Stromal cell of bone marrow (primary cell): ENCODE measurements around the gene SLC25A34.

Source experiments
- DNase-seq: peaks from one replicate; pipeline ENCODE4 v3.0.0-alpha.2; 2012; ENCODE audit warnings: low read depth

The SLC25A34 gene

DNA sequence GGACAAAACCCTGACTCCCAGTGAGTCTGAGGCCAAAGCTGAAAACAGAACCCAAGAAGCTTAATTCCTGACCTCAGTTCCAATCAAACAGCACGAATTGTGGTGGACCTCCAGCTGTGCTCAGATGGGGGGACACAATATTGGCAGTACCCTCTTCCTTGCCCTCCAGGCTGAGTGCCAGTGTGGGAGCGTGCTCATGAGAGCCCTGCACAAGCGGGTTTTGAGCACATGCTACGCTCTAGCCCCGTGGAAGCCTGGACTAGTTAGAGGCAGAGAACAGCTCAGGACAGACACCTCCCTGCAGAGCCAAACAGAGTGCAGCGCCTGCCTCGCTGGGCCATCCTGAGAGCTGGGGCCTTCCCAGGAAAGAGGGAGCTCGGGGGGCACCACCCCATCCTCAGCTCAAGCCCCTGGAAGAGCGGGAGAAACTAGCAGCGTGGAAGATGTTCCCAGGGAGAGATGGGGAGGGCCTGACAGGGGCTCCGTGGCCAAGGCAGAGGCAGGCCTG lies 2.8 kb upstream of the SLC25A34 start:
- no peak for DNase-seq

DNA sequence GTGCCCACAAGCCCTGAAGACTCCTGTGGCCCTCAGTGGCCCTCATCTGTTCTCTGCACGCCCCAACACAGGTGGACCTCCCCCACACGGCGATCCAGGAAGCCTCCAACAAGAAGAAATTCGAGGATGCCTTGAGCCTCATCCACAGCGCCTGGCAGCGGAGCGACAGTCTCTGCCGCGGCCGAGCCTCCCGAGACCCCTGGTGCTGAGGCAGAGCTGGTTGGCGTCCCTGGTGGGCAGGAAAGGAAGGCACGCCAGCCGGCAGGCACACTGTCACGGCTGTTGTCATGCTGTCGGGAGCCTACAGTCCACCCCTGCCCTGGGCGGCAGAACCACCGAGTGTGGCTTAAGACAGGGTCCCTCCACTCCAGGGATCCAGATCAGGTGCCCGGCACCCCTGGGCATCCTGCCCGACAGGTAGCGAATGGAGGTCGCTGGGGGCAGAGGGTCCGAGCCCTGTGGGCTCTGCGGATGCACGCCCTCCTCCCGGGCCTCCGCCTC lies 2.3 kb upstream of the SLC25A34 start:
- DNase-seq, result no peak

DNA sequence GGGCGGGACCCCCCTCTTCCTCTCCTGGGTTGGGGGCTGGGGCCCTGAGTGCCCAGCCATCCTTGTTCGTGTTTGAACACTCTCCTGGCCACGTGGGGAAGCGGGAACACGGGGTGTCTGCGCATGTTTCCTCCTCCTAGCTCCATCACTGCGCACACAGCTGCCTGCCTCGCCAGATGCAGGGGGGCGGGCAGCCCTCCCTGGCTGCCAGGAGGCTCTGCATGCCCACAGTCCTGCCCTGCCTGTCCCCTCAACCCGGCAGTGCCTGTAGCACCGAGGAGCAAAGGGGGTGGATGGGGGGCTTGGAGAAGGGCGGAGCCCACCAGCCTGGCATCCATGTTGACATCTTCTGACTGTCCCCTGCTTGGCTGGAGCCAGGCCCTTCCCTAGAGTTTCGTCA lies 1.8 kb upstream of the SLC25A34 start:
- DNase-seq, result no peak

DNA sequence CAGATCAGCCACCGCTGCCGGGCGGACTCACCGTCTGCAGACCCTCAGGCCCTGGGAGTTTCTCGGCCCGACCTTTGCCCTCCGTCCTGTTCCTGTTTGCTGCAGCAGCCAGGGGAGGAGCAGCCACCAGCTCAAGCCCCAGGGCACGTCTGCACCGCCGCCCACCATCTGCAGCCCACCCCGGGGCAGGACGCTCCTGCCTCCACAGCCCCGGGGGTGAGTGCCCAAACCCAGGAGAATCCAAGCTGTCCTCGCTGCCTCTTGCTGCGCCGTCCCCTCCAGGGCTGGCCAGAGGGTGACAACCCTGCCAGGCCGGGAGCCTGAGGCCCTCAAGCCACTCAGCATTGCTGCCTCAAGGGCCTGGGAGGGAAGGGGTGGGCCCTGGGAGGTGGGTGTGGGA lies 1.2 kb upstream of the SLC25A34 start:
- DNase-seq, result no peak

GRCh38 chr1:15735304-15736037 lies 587 bp upstream of the SLC25A34 start:
- no peak for DNase-seq

GRCh38 chr1:15736892-15737261 lies 819 bp downstream of the SLC25A34 start:
- no peak for DNase-seq

- DNase-seq, result no peak
Observed at GRCh38 chr1:15737324-15738319, 1.6 kb downstream of the SLC25A34 start.

GRCh38 chr1:15738416-15739113 lies 2.5 kb downstream of the SLC25A34 start:
- no peak for DNase-seq

DNA sequence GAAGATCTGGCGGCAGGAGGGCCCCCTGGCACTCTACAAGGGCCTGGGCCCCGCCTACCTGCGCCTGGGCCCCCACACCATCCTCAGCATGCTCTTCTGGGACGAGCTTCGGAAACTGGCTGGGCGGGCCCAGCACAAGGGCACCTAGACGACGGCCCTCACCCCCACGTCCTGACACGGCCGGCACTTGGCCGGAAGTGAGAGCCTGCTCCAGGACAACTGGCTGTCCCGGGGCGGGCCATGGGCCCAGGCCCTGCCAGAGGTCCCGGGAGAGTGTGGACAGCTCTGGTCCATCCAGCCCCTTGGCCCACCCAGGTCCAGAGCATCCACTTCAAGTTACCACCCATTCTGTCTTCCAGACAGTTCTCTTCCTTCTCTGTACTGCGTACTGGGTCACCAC lies 3.2 kb downstream of the SLC25A34 start:
- no peak for DNase-seq

GRCh38 chr1:15739745-15740144 lies 3.7 kb downstream of the SLC25A34 start:
- DNase-seq, result no peak

DNA sequence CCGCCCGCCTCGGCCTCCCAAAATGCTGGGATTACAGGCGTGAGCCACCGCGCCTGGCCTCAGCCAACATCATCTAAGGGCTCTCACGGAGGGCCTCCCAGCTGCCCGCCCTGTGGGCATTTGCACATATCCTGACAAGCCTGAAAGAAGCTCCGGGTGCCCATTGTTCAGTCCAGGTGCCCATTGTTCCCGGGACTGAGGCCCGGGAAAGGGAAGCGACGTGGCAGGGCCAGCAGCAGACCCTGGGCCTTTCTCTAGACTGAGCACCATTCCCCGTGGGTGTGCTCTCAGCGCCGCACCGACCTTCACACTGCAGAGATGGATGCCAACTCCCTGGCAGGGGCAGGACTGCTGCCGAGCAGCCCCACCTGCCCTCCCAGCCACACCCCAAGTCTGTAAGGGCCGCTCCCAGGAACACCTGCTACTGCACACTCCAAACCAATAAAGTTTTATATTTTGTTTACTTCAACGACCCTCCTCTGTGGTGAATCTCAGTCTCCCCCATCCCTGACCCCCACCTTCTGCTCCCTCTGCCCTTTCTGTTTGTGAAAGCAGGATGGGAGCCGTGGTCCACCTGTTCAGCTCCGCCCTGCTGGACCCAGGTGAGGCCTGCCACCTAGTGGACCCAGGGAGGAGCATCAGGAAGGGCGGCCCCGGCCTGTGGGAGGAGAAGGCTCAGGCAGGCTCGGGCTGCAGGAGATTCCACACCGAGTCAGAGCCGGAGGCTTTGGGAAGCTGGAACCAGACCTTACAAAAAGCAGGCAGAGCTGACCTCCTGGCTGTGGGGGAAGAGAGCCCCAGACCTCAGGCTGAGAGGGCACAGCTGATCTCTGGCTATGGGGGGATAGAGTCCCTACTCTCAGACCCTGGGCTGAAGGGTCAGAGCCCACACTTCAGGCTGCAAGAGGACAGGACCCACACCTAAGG lies 5.1 kb downstream of the SLC25A34 start:
- DNase-seq, result peak; percentile 25

DNA sequence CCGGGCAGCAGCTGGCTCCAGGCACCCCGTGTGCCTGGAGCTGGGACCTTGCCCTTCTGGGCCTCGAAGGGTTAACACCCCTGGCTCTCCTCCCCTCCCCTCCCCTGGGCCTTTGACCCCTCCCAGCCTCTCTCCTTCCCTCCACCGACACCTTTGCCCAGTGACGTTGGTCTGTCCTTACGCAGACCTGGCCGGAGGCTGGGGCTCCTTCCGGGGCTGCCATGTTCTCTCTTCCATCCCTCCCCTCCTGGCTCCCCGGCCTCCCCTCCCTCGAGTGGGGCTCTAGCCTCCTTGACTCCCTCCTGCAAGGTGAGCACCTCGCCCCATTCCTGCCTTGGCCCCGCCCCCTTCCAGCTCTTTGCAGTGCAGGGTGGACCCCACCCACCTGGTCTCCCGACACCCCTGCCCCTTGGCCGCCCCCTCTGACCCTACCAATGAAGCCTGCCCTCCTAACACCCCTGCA lies 6.3 kb downstream of the SLC25A34 start, which contains the start of gene TMEM82:
TSS of gene TMEM82 (plus strand) at position 161 of the 463 bp plus-strand sequence. CDS start at position 222, 61 bp downstream.
- no peak for DNase-seq

DNA sequence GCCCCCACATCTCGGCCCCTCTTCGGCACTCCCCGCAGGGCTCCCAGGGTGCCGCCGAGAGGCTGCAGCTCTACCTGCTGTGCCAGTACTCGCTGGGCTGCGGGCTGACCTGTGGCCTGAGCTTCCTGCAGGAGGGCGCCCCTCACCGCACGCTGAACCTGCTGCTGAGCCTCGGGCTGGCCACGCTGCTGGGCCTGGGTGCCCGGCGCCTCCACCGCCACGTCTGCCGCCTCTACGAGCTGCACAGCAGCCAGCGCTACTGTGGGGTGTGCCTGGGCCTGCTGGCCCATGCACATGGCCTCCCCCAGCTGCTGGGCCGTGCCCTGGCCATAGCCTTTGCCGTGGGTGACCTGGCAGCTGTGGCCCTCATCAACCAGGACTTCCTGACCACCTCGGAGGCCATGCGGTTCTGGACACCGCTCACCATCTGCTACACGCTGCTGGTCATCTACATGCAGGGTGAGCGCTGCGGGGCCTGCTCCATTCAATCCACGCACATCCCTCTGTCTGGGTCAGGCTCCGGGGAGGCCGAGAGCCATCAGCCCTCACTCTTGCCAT lies 8.1 kb downstream of the SLC25A34 start:
- DNase-seq, result no peak

DNA sequence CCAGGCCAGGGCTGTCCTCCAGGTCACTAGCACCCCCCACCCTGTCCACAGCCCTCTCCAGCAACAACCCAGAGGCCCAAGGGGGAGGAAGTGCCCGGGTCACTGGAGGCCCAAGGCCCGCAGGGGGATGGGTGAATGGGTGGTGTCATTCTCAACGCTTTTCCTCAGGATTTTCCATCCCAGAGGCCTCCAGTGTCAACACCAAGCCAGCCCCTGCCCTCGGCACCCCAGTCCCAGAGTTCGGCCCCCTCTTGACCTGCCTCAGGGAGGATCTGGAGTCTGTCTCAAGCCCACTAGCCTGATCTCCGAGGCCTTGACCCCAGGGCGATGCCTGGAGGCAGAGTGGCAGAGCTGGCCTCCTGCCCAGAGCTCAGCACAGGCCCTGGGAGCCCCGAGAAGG lies 11.3 kb downstream of the SLC25A34 start:
- no peak for DNase-seq

DNA sequence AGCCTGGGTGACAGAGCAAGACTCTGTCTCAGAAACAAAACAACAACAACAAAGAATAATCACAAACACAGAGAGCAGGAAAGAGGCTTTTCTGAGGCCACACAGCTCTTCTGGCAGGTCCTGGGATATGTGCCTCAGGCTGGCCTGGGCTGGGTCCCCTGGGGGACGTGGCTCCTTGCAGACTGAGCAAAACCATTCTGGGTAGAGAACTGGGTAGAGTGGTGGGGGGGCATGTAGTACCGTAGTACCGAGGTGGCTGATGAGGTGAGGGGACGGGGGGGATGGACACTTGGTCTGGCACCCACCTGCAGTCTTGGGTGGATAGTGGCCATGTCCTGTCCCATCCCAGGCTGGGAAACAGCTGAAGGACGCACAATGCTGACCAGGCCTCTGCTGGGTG lies 12.2 kb downstream of the SLC25A34 start:
- no peak for DNase-seq

GRCh38 chr1:15748690-15749398 lies 12.8 kb downstream of the SLC25A34 start:
- no peak for DNase-seq

DNA sequence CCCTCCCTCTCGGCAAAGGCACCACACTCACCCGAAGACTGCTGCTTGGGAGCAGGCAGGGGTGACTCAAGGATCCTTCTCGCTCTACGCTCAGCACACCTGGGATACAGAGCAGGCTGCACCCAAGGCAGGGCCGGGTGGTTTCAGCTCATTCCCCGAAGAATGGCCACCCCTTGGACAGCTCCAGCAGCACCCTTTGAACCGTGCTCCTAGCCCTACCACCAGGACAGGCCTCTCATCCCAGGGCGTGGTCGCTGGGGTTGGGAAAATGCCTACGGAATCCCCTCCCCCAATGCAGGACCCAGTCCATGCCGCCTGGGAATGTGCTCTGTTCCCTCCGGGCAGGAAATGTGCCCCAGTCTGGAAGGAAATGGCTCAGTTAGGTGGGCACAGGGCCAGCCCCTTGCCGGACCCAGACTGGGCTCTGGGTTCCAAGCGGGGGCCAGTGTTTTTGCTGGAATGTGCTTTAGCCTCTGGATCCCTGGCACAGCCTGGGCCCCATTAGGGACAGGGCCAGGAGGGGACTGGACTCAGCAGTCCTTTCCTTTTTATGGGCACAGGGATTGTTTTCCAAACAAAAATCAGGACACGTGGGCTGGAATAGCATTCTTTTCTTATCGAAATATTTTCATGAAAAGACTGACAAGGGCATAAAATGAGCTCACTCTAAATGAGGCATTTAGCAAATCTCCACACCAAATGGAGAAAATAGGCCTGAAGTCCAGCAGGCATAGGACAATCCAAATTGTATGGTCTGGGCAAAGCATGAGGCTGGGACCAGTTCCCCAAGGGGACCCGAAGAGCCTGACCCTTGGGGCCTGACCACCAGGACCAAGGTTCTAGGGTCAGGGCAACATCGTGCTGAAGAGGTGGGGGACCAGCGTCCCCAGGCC lies 13.6 kb downstream of the SLC25A34 start:
- DNase-seq, result no peak

DNA sequence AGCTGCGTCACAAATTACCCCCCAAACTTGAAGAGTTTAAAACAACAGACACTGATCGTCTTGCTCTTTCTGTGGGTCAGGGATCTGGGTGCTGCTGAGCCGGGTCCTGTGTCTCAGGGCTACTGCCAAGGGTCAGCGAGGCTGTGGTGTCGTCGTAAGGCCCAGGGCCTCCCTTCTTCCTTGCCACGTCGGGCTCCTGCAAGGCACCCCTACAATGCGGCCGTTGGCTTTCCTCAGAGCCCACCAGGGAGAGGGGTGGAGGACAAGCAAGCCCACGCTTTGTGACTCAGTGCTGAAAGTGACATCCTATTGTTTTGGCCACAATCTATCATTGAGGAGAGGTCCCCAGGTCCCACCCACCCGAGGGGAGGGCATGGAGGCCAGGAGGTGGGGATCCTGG lies 14.9 kb downstream of the SLC25A34 start:
- DNase-seq, result no peak

GRCh38 chr1:15751717-15752116 lies 15.7 kb downstream of the SLC25A34 start:
- DNase-seq, result no peak
